MM.1S (cell line): ENCODE results near the gene CD276.

ENCODE experiments used
- DNase-seq: peaks from one replicate; pipeline ENCODE4 v3.0.0-alpha.2; 2015
- H2AFZ ChIP-seq: fragments of 300-600 bp; sonication (generic); 2 replicates; pipeline ENCODE4 v1.6.0; 2016; ENCODE audit warnings: antibody characterized with exemption, low read length
- H3F3A ChIP-seq: fragments of 300-600 bp; sonication (generic); 2 replicates; pipeline ENCODE4 v1.6.1; 2016; ENCODE audit warnings: mild to moderate bottlenecking, antibody characterized with exemption, low read length, moderate library complexity, mixed read lengths; ENCODE audit not compliant: insufficient read depth
- H3K27ac ChIP-seq: fragments of 300-600 bp; sonication (generic); 2 replicates; pipeline ENCODE4 v1.5.1; 2016; ENCODE audit warnings: mild to moderate bottlenecking, low read length
- H3K27me3 ChIP-seq: fragments of 300-600 bp; sonication (generic); replicated peaks from 2 replicates; pipeline ENCODE4 v1.6.0; 2016; ENCODE audit warnings: low read length; ENCODE audit not compliant: insufficient read depth
- H3K36me3 ChIP-seq: fragments of 300-600 bp; sonication (generic); replicated peaks from 2 replicates; pipeline ENCODE4 v1.6.1; 2016; ENCODE audit warnings: mild to moderate bottlenecking, low read length, mixed read lengths; ENCODE audit not compliant: insufficient read depth
- H3K4me1 ChIP-seq: fragments of 300-600 bp; sonication (generic); 2 replicates; pipeline ENCODE4 v1.6.1; 2016; ENCODE audit warnings: low read length, mixed read lengths
- H3K4me2 ChIP-seq: fragments of 300-600 bp; sonication (generic); 2 replicates; pipeline ENCODE4 v1.6.0; 2016; ENCODE audit warnings: low read depth, low read length
- H3K4me3 ChIP-seq: fragments of 300-600 bp; sonication (generic); 2 replicates; pipeline ENCODE4 v1.5.1; 2016; ENCODE audit warnings: low read length, mixed read lengths
- H3K79me2 ChIP-seq: fragments of 300-600 bp; sonication (generic); 2 replicates; pipeline ENCODE4 v1.6.1; 2016; ENCODE audit warnings: mixed run types, low read length, mixed read lengths
- H3K9ac ChIP-seq: fragments of 300-600 bp; sonication (generic); 2 replicates; pipeline ENCODE4 v1.6.1; 2016; ENCODE audit warnings: low read length, mixed read lengths
- H3K9me2 ChIP-seq: fragments of 300-600 bp; sonication (generic); replicated peaks from 2 replicates; pipeline ENCODE4 v1.6.1; 2016; ENCODE audit warnings: mild to moderate bottlenecking, low read length, mixed read lengths; ENCODE audit not compliant: insufficient read depth
- H3K9me3 ChIP-seq: fragments of 300-600 bp; sonication (generic); replicated peaks from 2 replicates; pipeline ENCODE4 v1.6.1; 2016; ENCODE audit warnings: mild to moderate bottlenecking, low read length, mixed read lengths; ENCODE audit not compliant: insufficient read depth
- H4K20me1 ChIP-seq: fragments of 300-600 bp; sonication (generic); 2 replicates; pipeline ENCODE4 v1.6.1; 2016; ENCODE audit warnings: mild to moderate bottlenecking, low read length, moderate library complexity, mixed read lengths; ENCODE audit not compliant: insufficient read depth
- EZH2 ChIP-seq: fragments of 300-600 bp; sonication (generic); optimal IDR thresholded peaks from 2 replicates; pipeline ENCODE3; 2017; ENCODE audit warnings: low read depth, mild to moderate bottlenecking, antibody characterized with exemption, low read length, mixed read lengths
- EZH2phosphoT487 ChIP-seq: fragments of 300-600 bp; sonication (generic); IDR thresholded peaks from 2 replicates; pipeline ENCODE4 v1.6.1; 2018; ENCODE audit warnings: antibody characterized with exemption, low read length
- TF ChIP-seq, protein P1 (sequence below): fragments of 300-600 bp; sonication (generic); IDR thresholded peaks from 2 replicates; pipeline ENCODE4 v1.5.1; 2016; ENCODE audit warnings: antibody characterized with exemption, low read length, mixed read lengths

The CD276 gene

DNA sequence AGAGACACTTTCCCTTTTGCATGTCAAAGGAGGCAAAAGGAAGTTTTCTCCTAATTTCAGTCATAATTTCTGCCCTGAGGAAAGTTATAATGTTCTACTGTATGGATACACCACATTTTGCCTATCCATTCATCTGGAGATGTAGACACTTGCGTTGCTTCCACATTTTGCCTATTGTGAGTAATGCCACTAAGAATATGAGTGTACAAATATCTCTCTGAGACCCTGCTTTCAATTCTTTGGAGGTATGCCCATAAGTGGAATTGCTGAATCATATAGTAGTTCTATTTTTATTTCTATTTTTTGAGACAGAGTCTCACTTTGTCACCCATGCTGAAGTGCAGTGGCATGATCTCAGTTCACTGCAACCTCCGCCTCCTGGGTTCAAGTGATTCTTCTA is 3.6 kb upstream of the CD276 start:
- Histone ChIP-seq H3K4me3 (no peak overlapping the region), H3K9me3 (no peaks in the 10 kb centered on the region), H3K9ac (no peak overlapping the region), H3K36me3 (no peaks in the 10 kb centered on the region), H3K4me1 (no peaks in the 10 kb centered on the region), H3K27me3 (no peaks in the 10 kb centered on the region), H2AFZ (no peak overlapping the region), H3K27ac (no peak overlapping the region), H3K79me2 (peaks cover 5% of the 10 kb centered on the region; the same call in 1 of the 2 replicates), H3K9me2 (no peaks in the 10 kb centered on the region), H3F3A (peaks cover 11% of the 10 kb centered on the region), H4K20me1 (no peaks in the 10 kb centered on the region), H3K4me2 (no peak overlapping the region)
- DNase-seq: no peak
- no peak for TF ChIP-seq EZH2
- TF ChIP-seq EZH2phosphoT487: no peak
- TF ChIP-seq, protein P1, sequence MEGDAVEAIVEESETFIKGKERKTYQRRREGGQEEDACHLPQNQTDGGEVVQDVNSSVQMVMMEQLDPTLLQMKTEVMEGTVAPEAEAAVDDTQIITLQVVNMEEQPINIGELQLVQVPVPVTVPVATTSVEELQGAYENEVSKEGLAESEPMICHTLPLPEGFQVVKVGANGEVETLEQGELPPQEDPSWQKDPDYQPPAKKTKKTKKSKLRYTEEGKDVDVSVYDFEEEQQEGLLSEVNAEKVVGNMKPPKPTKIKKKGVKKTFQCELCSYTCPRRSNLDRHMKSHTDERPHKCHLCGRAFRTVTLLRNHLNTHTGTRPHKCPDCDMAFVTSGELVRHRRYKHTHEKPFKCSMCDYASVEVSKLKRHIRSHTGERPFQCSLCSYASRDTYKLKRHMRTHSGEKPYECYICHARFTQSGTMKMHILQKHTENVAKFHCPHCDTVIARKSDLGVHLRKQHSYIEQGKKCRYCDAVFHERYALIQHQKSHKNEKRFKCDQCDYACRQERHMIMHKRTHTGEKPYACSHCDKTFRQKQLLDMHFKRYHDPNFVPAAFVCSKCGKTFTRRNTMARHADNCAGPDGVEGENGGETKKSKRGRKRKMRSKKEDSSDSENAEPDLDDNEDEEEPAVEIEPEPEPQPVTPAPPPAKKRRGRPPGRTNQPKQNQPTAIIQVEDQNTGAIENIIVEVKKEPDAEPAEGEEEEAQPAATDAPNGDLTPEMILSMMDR: no peak

DNA sequence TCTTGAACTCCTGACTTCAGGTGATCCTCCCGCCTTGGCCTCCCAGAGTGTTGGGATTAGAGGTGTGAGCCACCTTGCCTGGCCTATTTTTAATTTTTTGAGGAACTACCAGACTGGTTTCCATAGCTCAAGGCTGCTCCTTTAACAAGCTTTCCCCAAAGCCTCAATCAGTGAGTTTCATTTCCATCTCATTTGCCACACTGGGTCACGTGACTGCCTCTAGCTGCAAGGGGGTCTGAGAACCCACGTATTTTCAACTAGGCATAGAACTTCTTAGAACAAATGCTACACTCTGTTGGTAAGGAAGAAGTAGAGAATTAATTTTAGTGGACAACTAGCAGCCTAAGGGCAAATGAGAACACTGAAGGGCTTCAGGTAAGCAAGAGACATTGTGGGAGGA is 3.1 kb upstream of the CD276 start:
- TF ChIP-seq EZH2 (no peak), EZH2phosphoT487 (no peak)
- TF ChIP-seq, protein P1: no peak
- H3K4me2 ChIP-seq: no peak overlapping the region

DNA sequence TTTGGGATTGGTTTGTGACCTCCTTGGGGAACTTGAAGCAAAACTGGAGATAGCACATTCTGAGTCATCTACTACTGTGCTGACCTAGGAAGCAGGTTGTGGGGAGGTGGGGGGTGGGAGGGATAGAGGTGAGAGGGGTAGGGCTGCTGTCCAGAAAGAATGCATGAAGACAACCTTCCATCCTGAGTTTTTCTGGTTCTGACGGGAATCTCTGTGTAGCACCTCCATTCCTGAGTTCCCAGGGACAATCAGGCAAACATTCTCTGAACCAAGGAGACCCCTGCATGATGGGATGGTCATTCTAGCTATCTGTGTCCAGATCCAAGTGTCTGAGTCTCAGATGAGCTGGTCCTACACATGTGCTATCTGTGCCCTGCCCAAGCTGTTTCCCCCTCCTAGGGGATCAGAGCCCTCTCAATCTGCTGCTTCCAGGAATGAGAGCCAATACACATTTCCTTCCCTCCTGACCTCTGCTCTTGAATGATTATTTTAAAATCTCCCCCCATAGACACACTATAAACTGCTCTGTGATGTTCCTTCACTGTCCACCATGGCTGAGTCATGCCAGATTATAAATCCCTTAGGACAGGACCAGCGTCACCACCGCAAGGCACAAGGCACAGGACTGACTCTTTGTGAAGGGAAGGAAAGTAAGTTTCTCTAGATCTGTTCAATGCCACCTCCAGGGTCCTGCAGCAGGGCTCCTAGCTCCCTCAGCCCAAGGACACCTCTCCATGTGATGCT is 2.2 kb upstream of the CD276 start:
- H3K27ac ChIP-seq: no peak overlapping the region
- H3K4me2 ChIP-seq: no peak overlapping the region
- H3K9me3 ChIP-seq: no peaks in the 10 kb centered on the region
- no peak overlapping the region for H2AFZ ChIP-seq
- peaks cover 11% of the 10 kb centered on the region for H3F3A ChIP-seq
- TF ChIP-seq EZH2phosphoT487 (no peak), EZH2 (no peak)
- TF ChIP-seq, protein P1: no peak
- DNase-seq: no peak
- H3K27me3 ChIP-seq: no peaks in the 10 kb centered on the region
- H4K20me1 ChIP-seq: no peaks in the 10 kb centered on the region
- no peaks in the 10 kb centered on the region for H3K9me2 ChIP-seq
- no peaks in the 10 kb centered on the region for H3K4me1 ChIP-seq
- H3K9ac ChIP-seq: no peak overlapping the region
- peaks cover 12% of the 10 kb centered on the region; the same call in 1 of the 2 replicates for H3K79me2 ChIP-seq
- H3K36me3 ChIP-seq: no peaks in the 10 kb centered on the region
- H3K4me3 ChIP-seq: no peak overlapping the region

More for the DNA sequence above, 3.1 kb upstream of the CD276 start:
- Histone ChIP-seq H3K36me3 (no peaks in the 10 kb centered on the region), H3K4me3 (no peak overlapping the region), H4K20me1 (no peaks in the 10 kb centered on the region), H3K9me3 (no peaks in the 10 kb centered on the region), H2AFZ (no peak overlapping the region), H3K9me2 (no peaks in the 10 kb centered on the region), H3K27ac (no peak overlapping the region), H3K9ac (no peak overlapping the region), H3K79me2 (peaks cover 8% of the 10 kb centered on the region; the same call in 1 of the 2 replicates), H3K27me3 (no peaks in the 10 kb centered on the region), H3F3A (peaks cover 11% of the 10 kb centered on the region), H3K4me1 (no peaks in the 10 kb centered on the region)
- no peak for DNase-seq
